HepG2 (cell line): ENCODE data around the gene CBFA2T2. TPM values are rescaled to one million over a fixed set of nuclear protein-coding genes. Genes with fewer than 3 reads are reported as not detected.

Experiments used
- BORCS8-MEF2B ChIP-seq: sonication (generic); formaldehyde crosslinking; IDR thresholded peaks from 2 replicates; pipeline ENCODE4 v1.8.0; 2022; ENCODE audit warnings: mild to moderate bottlenecking, missing genetic modification reagents
- HOMEZ ChIP-seq: IDR thresholded peaks from 2 replicates; pipeline ENCODE4 v1.6.1; 2016; ENCODE audit warnings: low read depth
- MYPOP ChIP-seq: sonication (generic); formaldehyde crosslinking; IDR thresholded peaks from 2 replicates; pipeline ENCODE4 v1.8.1; 2023; ENCODE audit warnings: mild to moderate bottlenecking, moderate library complexity, missing genetic modification reagents
- NCOR1 ChIP-seq: fragments of 200-600 bp; sonication (generic); IDR thresholded peaks from 2 replicates; pipeline ENCODE4 v1.7.0; 2017; ENCODE audit warnings: antibody characterized with exemption, low read length, borderline replicate concordance
- TBX2 ChIP-seq: sonication (generic); formaldehyde crosslinking; IDR thresholded peaks from 2 replicates; pipeline ENCODE4 v1.5.0; 2020; ENCODE audit warnings: missing genetic modification reagents, mild to moderate bottlenecking, borderline replicate concordance
- ZNF136 ChIP-seq: sonication (generic); formaldehyde crosslinking; IDR thresholded peaks from 2 replicates; pipeline ENCODE4 v1.8.1; 2022; ENCODE audit warnings: low read depth, mild to moderate bottlenecking, moderate library complexity, missing genetic modification reagents
- ZNF274 ChIP-seq: sonication (generic); formaldehyde crosslinking; IDR thresholded peaks from 2 replicates; pipeline ENCODE4 v1.5.1; 2020; ENCODE audit warnings: mild to moderate bottlenecking, missing genetic modification reagents
- polyA plus RNA-seq, 8 experiments: library from polyadenylated mRNA; depleted of rRNA in 3 of 8; stranded (reverse) in 7 of 8; unstranded in 1 of 8; fragments of >200 nt; fragmentation: Illumina TruSeq in 4 of 8; extraction: Trizol in 4 of 8; gene quantifications; 2 replicates each; pipeline versions ENCODE4 v1.2.1 to v1.2.3, GENCODE V29; 2011 to 2016; ENCODE audit warnings: low read depth in 4 of 8, missing spikeins in 1 of 8, mixed read lengths in 1 of 8; ENCODE audit not compliant: insufficient read depth in 1 of 8
- total RNA-seq, 5 experiments: library from RNA; depleted of rRNA; stranded (reverse); fragments of >200 nt; fragmentation: Illumina TruSeq; extraction: Trizol; gene quantifications; 2 replicates each; pipeline ENCODE4 v1.2.3, GENCODE V29; 2016; ENCODE audit warnings: low read depth in 1 of 5

The CBFA2T2 gene
- total and polyA plus RNA-seq, 2 of the 13 experiments (the other 11 are each of a cell fraction or from before 2014, with no cell fraction given), result 6.3 to 21.2 TPM

GRCh38 chr20:33602826-33603590 lies 113.1 kb downstream of the CBFA2T2 start (continued):
- TF ChIP-seq BORCS8-MEF2B (CRISPR knock-in tag) (no peak), TBX2 (CRISPR knock-in tag) (0 out of 2 replicates have a peak, but pooled peaks have one; percentile 45), NCOR1 (0 out of 2 replicates have a peak, but pooled peaks have one; percentile 3), ZNF274 (CRISPR knock-in tag) (no peak), ZNF136 (CRISPR knock-in tag) (no peak), MYPOP (CRISPR knock-in tag) (peak; percentile 53; the same call in 1 of the 2 replicates), HOMEZ (CRISPR knock-in tag) (peak; percentile 42; the same call in 1 of the 2 replicates)
